Pancreas (tissue), 10 donors: Measurements from ENCODE around the gene ILF3. TPM values are rescaled to one million over a fixed set of nuclear protein-coding genes. Genes with fewer than 3 reads are reported as not detected.

Experiments
- ATAC-seq, 4 donors: fragments of 200-7000 bp; cut with Tn5 transposase; one replicate each; pipeline versions ENCODE4 v1.8.0 to v1.9.1; 2020; ENCODE audit warnings: mild to moderate bottlenecking in 4 of 4, moderate library complexity in 4 of 4
- DNase-seq, 6 donors: peaks; one replicate each; pipeline ENCODE4 v3.0.0-alpha.2; 2020
- FAIRE-seq: peaks from 2 replicates; lab custom pipeline; 2012; peaks lifted over from hg19 to GRCh38; lab: Jason Lieb, UNC
- H3K27ac ChIP-seq, 4 donors: fragments of 200-600 bp; sonication (generic); 1 replicate in 3 of 4; 2 replicates in 1 of 4; pipeline versions ENCODE4 v1.5.0 to v1.8.0; 2020
- H3K27me3 ChIP-seq, 4 donors: fragments of 200-600 bp; one replicate each; pipeline ENCODE4 v1.8.0; 2021
- H3K36me3 ChIP-seq, 3 donors: fragments of 200-600 bp; sonication (generic) in 1 of 3; one replicate each; pipeline versions ENCODE4 v1.5.0 to v1.8.0; 2020 to 2021
- H3K4me1 ChIP-seq, 3 donors: fragments of 200-600 bp; one replicate each; pipeline ENCODE4 v1.8.0; 2021
- H3K4me3 ChIP-seq, 4 donors: fragments of 200-600 bp; sonication (generic) in 2 of 4; one replicate each; pipeline versions ENCODE4 v1.5.0 to v1.8.0; 2020 to 2021
- H3K9me3 ChIP-seq, 4 donors: fragments of 200-600 bp; one replicate each; pipeline ENCODE4 v1.8.0; 2021
- CTCF ChIP-seq, 4 donors: fragments of 200-600 bp; sonication (generic) in 3 of 4; IDR thresholded peaks; one replicate each; pipeline versions ENCODE4 v1.5.0 to v1.8.0; 2021; ENCODE audit warnings: antibody characterized with exemption in 4 of 4
- WGBS, 2 donors: extraction: QIAGEN DNeasy Blood & Tissue Kit; methylation state at CpG; one replicate each; pipeline ENCODE4 v1.1.7; 2013; 5-methylcytosine and 5-hydroxymethylcytosine counted together
- intact Hi-C, 3 donors: fragments of 100-400 bp; cut with DNase I; formaldehyde crosslinking; loops; one replicate each; pipeline versions ENCODE4 v1.11.1 to v1.14.2; 2022
- polyA plus RNA-seq, 2 donors: library from polyadenylated mRNA; stranded (reverse); fragments of 200-250 nt; gene quantifications; one replicate each; pipeline ENCODE4 v1.2.3, GENCODE V29; 2013
- total RNA-seq, 6 donors: library from RNA; stranded (reverse); fragmentation: NEBNext Ultra II Directional in 4 of 6; extraction: Animal tissue kit (Norgen Biotek cat#: 25700) in 4 of 6; gene quantifications; one replicate each; pipeline versions ENCODE4 v1.2.1 to v1.2.4, GENCODE V29; 2021 to 2023
- donor health status: healthy with polysubstance abuse.
- donor health status: DM: no; HTN: no; CAD: no; lungs with moderate emphysema.
- donor health status: DM: no; HTN: no; CAD: no.
- donor health status: control.
- donor health status: control.
- donor health status: Bipolar disorder and iron deficiency.
- donor health status: DM: yes; HTN: yes; CAD: no.
- donor health status: DM: no; HTN: no; CAD: no.
- donor health status: DM: no; HTN: no; CAD: no.
- donor health status: DM: yes; HTN: yes; CAD: no.

ILF3 gene
- total and polyA plus RNA-seq, 8 donors, result 70.5 to 129 (median 109) TPM

- Histone ChIP-seq H3K4me3 (no peak overlapping the region), H3K36me3 (no peaks in the 10 kb centered on the region), H3K27ac (no peak overlapping the region), H3K27me3 (no peaks in the 10 kb centered on the region), H3K4me1 (peaks cover 4 to 14% (median 8%) of the 10 kb centered on the region in 3 donors), H3K9me3 (no peaks in the 10 kb centered on the region)
- FAIRE-seq, result no peak
- 48 to 49% methylated on average over 4 of the region's 4 CpGs for WGBS, 2 donors
- no peak for DNase-seq
- ATAC-seq, result no peak
- intact Hi-C loops, result no loop called here
- no peak for TF ChIP-seq CTCF (IDR thresholded peaks at IDR 0.05)
These were observed 2.3 kb upstream of the ILF3 start for GRCh38 chr19:10651851-10652250.

GRCh38 chr19:10653482-10653731, 739 bp upstream of the ILF3 start:
- peaks cover 4 to 14% (median 8%) of the 10 kb centered on the region in 3 donors for H3K4me1 ChIP-seq
- 0% methylated on average over 18 of the region's 18 CpGs for WGBS, 2 donors
- TF ChIP-seq CTCF (IDR thresholded peaks at IDR 0.05), result no peak

DNA sequence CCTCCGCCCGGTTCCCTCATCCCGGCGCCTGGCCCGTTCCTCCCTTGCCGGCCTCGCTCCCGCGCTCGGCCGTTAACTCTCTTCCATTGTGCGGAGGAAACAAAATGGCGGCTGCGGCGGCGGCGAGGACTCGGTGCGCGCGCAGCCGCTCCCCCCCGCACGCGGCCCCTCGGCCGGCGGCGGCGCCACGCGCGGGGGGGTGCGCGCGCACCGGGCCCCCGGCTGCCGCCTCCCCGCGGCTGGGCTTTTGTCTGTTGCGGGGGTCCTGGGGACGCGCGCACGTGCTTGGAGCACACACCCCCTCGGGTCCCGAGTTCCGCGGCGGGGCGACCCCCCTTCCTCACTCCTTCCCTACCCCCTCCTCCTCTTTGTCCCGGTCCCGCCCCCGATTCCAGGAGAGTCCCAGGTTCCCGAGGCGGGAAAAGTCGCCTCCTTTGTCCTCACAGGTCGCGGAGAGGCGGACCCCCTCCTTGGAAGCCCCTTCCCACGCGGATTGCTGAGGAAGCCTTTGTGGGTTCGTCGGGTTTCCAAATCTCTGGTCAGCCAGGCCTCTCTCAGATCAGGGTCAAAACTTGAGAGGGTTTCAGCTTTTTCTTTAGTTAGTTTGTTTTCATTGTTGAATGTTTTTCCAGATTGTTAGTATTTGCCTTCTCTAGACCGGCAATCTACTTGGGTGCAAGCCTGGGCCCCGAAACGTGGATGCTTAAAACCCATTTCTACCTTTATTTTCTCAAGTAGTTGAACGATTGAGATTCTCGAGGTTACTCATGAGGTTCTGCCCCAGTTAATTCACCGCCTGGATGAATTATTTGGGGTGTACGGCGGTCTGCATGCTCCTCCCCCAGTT, 687 bp downstream of the ILF3 start:
- peak; percentile 2 to 36 (median 9) for ATAC-seq
- intact Hi-C loops, result no loop called here

More at GRCh38 chr19:10653482-10653731, 739 bp upstream of the ILF3 start:
- Histone ChIP-seq H3K27me3 (no peaks in the 10 kb centered on the region), H3K4me3 (peak overlapping the region; percentile 53 to 96 (median 76)), H3K27ac (peak overlapping the region; percentile 95 to 98 (median 97)), H3K9me3 (no peaks in the 10 kb centered on the region), H3K36me3 (no peaks in the 10 kb centered on the region)
- ATAC-seq (peak; percentile 6 to 22 (median 8)), FAIRE-seq (no peak), DNase-seq (no peak)
- intact Hi-C loops, result no loop called here

GRCh38 chr19:10655457-10656312, 1.5 kb downstream of the ILF3 start:
- no peak for FAIRE-seq
- no peak for TF ChIP-seq CTCF (IDR thresholded peaks at IDR 0.05)
- Histone ChIP-seq H3K36me3 (no peaks in the 10 kb centered on the region), H3K27me3 (no peaks in the 10 kb centered on the region), H3K4me1 (peaks cover 4 to 21% (median 8%) of the 10 kb centered on the region in 3 donors), H3K9me3 (no peaks in the 10 kb centered on the region), H3K4me3 (peak overlapping the region; percentile 42 to 96 (median 94)), H3K27ac (peak overlapping the region; percentile 22 to 95 (median 25))
- intact Hi-C loops, result no loop called here
- DNase-seq, result peak in 4 of 6 donors; percentile 46 to 65 (median 58)
- WGBS, 2 donors, result 1 to 2% methylated on average over 16 of the region's 16 CpGs
- ATAC-seq, result peak in 2 of 4 donors; percentile 4 to 8

More for the DNA sequence above, 687 bp downstream of the ILF3 start:
- TF ChIP-seq CTCF (IDR thresholded peaks at IDR 0.05), result no peak
- DNase-seq, result peak; percentile 56 to 90 (median 72)
- Histone ChIP-seq H3K27ac (peak overlapping the region; percentile 89 to 97 (median 94)), H3K4me3 (peak overlapping the region; percentile 84 to 96 (median 94)), H3K27me3 (no peaks in the 10 kb centered on the region), H3K4me1 (peaks cover 4 to 17% (median 8%) of the 10 kb centered on the region in 3 donors), H3K9me3 (no peaks in the 10 kb centered on the region), H3K36me3 (no peaks in the 10 kb centered on the region)
- WGBS, 2 donors, result 0 to 1% methylated on average over 51 to 73 of the region's 73 CpGs
- no peak for FAIRE-seq
